GM06990 (cell line): ENCODE data around the gene LHX3.

Experiments
- DNase-seq: peaks from one replicate; pipeline ENCODE4 v3.0.0-alpha.2; 2011; ENCODE audit not compliant: insufficient read length; ENCODE audit errors: extremely low read depth
- H3K27me3 ChIP-seq: replicated peaks from 2 replicates; pipeline ENCODE4 v1.6.0; 2011; ENCODE audit warnings: low read length; ENCODE audit not compliant: control insufficient read depth, insufficient read depth
- H3K36me3 ChIP-seq: 2 replicates; pipeline ENCODE4 v1.5.1; 2011; ENCODE audit warnings: low read length; ENCODE audit not compliant: control insufficient read depth, insufficient read depth
- H3K4me3 ChIP-seq: replicated peaks from 2 replicates; pipeline ENCODE4 v1.5.1; 2011; ENCODE audit warnings: low read depth, mild to moderate bottlenecking, control low read depth, low read length
- CTCF ChIP-seq: IDR thresholded peaks from 2 replicates; pipeline ENCODE4 v1.5.1; 2011; ENCODE audit warnings: low read length, control low read depth, mild to moderate bottlenecking, inconsistent platforms; ENCODE audit not compliant: insufficient read depth, poor library complexity, severe bottlenecking

The LHX3 gene

GRCh38 chr9:136171801-136172411 is 33.0 kb downstream of the LHX3 start:
- H3K27me3 ChIP-seq = peaks cover 1% of the 10 kb centered on the region; the same call in 1 of the 2 replicates
- no peak for TF ChIP-seq CTCF
- no peak overlapping the region for H3K4me3 ChIP-seq
- H3K36me3 ChIP-seq = no peaks in the 10 kb centered on the region
- DNase-seq = no peak

DNA sequence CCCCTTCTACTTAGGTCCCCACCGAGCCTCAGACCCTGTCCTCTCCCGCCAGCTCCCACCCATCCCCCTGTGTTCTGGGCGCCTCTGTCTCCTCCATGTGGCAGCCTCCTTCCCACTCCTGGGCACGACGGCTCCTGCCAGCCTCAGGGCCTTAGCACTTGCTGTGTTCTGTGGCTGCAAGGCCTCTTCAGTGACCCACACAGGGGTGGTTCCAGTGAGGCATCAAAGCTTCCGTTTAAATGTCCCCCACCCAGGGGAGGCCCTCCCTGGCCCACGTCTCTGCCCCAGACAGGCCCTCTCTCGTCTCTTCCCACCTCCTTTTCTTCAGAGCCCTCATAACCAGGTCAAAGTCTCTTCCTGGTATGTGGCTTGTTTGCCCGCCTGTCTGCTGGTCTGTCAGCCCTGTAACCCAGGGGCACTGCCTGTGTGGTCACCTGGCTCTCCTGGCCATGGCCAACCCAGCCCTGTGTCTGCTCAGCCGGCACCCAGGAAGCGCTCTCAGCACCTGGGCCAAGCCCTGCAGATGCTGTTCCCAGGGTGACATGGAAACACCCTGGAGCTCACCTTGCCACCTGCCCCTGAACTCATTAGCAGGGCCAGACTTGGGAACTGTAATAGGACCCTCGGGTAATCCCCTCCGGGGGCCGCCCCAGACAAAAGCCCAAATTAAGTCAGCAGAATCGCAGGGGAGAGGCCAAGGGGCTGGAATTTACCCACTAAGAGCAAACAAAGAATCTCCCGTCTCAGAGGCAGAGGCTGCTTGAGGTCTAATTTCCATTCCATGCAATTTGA is 33.7 kb downstream of the LHX3 start:
- Histone ChIP-seq H3K36me3 (no peaks in the 10 kb centered on the region), H3K27me3 (peaks cover 1% of the 10 kb centered on the region; the same call in 1 of the 2 replicates), H3K4me3 (no peak overlapping the region)
- no peak for TF ChIP-seq CTCF
- DNase-seq = no peak

DNA sequence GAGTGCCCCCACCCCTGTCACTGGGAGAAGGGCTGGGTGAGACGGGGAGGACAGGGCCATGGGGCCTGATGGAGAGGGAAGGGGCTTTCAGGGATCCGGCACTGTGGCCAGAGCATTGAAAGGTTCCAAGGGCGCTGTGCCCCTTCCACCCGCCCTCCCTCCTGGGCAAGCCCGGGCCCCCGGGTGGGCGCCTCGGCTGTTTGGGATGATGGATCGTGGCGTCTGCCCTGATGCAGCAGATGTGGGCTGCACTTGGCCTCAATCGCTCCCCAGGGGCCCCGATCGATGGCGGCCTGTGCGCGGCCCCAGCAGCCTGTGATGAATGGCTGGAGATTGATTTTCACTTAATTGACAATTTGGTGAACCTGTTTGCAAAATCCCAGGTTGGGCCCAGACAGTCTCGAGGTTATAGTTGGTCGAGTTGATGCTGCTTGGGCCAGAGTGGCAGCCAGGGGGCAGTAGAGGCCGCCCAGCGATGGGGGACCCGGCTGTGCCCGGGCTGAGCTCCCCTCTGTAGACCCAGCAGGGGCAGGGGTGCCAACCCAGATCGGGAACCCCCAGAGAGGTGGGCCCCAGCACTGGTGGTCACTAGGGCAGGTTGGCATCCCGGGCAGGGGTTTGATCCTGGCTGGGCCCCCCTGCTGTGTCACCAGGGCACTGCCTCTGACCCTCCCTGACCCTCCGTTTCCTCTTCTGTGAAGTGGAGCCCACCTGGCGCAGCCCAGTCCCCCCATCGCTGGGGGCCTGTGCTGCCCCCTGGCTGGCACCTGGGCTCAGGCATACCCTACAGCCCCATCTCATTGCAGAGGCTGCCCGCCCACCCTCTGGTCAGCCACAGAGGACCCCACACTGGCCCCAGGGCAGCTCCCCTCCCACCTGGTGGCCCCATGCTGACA is 34.7 kb downstream of the LHX3 start:
- peak; percentile 91 for TF ChIP-seq CTCF

DNA sequence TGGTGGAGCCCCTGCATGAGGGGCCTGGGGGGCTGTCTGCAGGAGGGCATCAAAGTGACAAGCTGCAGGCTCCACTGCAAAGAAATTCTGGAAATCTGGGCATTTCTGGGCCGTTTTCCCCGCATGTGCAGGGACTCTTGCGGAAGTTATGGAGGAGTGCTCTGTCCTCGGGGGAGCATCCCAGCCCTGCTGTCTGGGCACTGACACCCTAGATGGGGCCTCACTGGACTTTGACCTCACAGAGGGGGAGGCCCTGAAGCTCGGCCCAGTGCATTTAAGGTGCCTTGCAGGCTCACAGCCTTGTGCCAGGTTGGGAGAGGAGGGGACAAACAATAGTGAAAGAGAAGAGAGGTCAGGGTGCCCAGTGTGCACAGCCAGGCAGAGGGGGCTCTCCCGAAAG is 35.4 kb downstream of the LHX3 start:
- Histone ChIP-seq H3K36me3 (no peaks in the 10 kb centered on the region), H3K4me3 (no peak overlapping the region), H3K27me3 (peaks cover 1% of the 10 kb centered on the region; the same call in 1 of the 2 replicates)
- DNase-seq = no peak
- no peak for TF ChIP-seq CTCF

More for the DNA sequence above, 34.7 kb downstream of the LHX3 start:
- H3K27me3 ChIP-seq = peaks cover 1% of the 10 kb centered on the region; the same call in 1 of the 2 replicates
- no peak overlapping the region for H3K4me3 ChIP-seq
- peak; percentile 40 for DNase-seq
- no peaks in the 10 kb centered on the region for H3K36me3 ChIP-seq

- no peak for TF ChIP-seq CTCF
- no peak for DNase-seq
- Histone ChIP-seq H3K36me3 (no peaks in the 10 kb centered on the region), H3K27me3 (no peaks in the 10 kb centered on the region; the same call in 1 of the 2 replicates), H3K4me3 (no peak overlapping the region)
These were observed 41.6 kb downstream of the LHX3 start for GRCh38 chr9:136163248-136163850.
